PC-3 (cell line): Measurements from ENCODE around the gene GAB1.

Experiments
- CTCF ChIP-seq: fragments of 300-600 bp; sonication (generic); conservative IDR thresholded peaks from 2 replicates; pipeline ENCODE4 v1.5.1; 2017; ENCODE audit warnings: antibody characterized with exemption, low read depth, mild to moderate bottlenecking, low read length
- EZH2 ChIP-seq: fragments of 300-600 bp; sonication (generic); IDR thresholded peaks from one replicate; pipeline ENCODE4 v1.6.1; 2017; ENCODE audit warnings: antibody characterized with exemption, mild to moderate bottlenecking, low read length; ENCODE audit not compliant: unreplicated experiment
- EZH2phosphoT487 ChIP-seq: fragments of 300-600 bp; sonication (generic); IDR thresholded peaks from 2 replicates; pipeline ENCODE4 v1.6.1; 2018; ENCODE audit warnings: mild to moderate bottlenecking, antibody characterized with exemption, low read length, borderline replicate concordance

DNA sequence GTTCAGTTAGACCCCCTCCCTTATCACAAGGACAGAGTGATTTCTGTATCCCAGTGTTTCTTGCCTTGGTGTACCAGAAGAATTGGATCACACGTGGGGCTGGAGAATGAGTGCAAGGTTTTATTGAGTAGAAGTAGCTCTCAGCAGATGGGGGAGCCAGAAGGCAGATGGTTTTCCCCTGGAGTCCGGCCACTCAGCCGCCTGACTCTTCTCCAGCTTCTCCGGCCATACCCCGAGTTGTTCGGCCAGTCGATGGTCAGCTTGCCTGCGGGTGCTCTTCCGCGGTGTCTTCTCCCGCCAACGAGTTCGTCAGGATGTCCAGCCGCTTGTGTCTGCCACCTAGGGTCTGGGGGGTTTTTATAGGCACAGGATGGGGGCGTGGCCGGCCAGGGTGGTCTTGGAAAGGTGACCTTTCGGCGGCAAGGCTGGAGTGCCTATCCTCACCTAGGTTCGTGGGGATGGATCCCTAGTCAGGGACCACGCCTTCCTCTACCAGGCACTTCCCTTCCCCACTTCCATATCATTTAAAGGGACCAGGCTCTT is 14.5 kb downstream of the GAB1 start:
- TF ChIP-seq CTCF (no peak), EZH2 (no peak), EZH2phosphoT487 (no peak)
